Astrocyte (in vitro differentiated cells and primary cell): ENCODE measurements around the gene SUSD3. TPM values are rescaled to one million over a fixed set of nuclear protein-coding genes. Genes with fewer than 3 reads are reported as not detected.

Source experiments
- DNase-seq: peaks from one replicate; pipeline ENCODE4 v3.0.0-alpha.2; 2010; ENCODE audit warnings: low read depth
- FAIRE-seq: peaks from 2 replicates; lab custom pipeline; 2011; peaks lifted over from hg19 to GRCh38; lab: Jason Lieb, UNC
- H2AFZ ChIP-seq: 2 replicates; pipeline ENCODE4 v1.6.0; 2012; ENCODE audit warnings: low read depth, low read length, inconsistent platforms
- H3K27ac ChIP-seq: 2 replicates; pipeline ENCODE4 v1.5.1; 2011; ENCODE audit warnings: low read depth, low read length, inconsistent platforms
- H3K27me3 ChIP-seq: 2 replicates; pipeline ENCODE4 v1.6.0; 2011; ENCODE audit warnings: low read length, inconsistent platforms; ENCODE audit not compliant: insufficient read depth
- H3K36me3 ChIP-seq: 2 replicates; pipeline ENCODE4 v1.5.1; 2011; ENCODE audit warnings: low read length, inconsistent platforms; ENCODE audit not compliant: insufficient read depth
- H3K4me1 ChIP-seq: 2 replicates; pipeline ENCODE4 v1.5.1; 2011; ENCODE audit warnings: low read length, inconsistent platforms; ENCODE audit not compliant: insufficient read depth
- H3K4me2 ChIP-seq: 2 replicates; pipeline ENCODE4 v1.6.0; 2012; ENCODE audit warnings: low read length, inconsistent platforms
- H3K4me3 ChIP-seq: 2 replicates; pipeline ENCODE4 v1.5.1; 2011; ENCODE audit warnings: low read depth, mild to moderate bottlenecking, low read length, inconsistent platforms; ENCODE audit not compliant: insufficient read depth
- H3K79me2 ChIP-seq: 2 replicates; pipeline ENCODE4 v1.6.0; 2012; ENCODE audit warnings: mild to moderate bottlenecking, low read length, inconsistent platforms; ENCODE audit not compliant: insufficient read depth
- H3K9ac ChIP-seq: 2 replicates; pipeline ENCODE4 v1.6.0; 2012; ENCODE audit warnings: mild to moderate bottlenecking, low read length, inconsistent platforms
- H3K9me3 ChIP-seq: 2 replicates; pipeline ENCODE4 v1.5.1; 2012; ENCODE audit warnings: low read depth, mild to moderate bottlenecking, low read length, inconsistent platforms; ENCODE audit not compliant: insufficient read depth
- H4K20me1 ChIP-seq: 2 replicates; pipeline ENCODE4 v1.6.0; 2012; ENCODE audit warnings: low read length, inconsistent platforms; ENCODE audit not compliant: insufficient read depth
- H3K27ac Mint-ChIP-seq: one replicate; pipeline ENCODE4 v1.8.0; 2021; ENCODE audit warnings: mild to moderate bottlenecking, mixed read lengths; ENCODE audit not compliant: unreplicated experiment
- H3K27me3 Mint-ChIP-seq: one replicate; pipeline ENCODE4 v1.8.0; 2021; ENCODE audit warnings: low read depth, mixed read lengths; ENCODE audit not compliant: unreplicated experiment
- H3K36me3 Mint-ChIP-seq: one replicate; pipeline ENCODE4 v1.8.0; 2021; ENCODE audit warnings: low read depth, mixed read lengths; ENCODE audit not compliant: unreplicated experiment
- H3K4me1 Mint-ChIP-seq: one replicate; pipeline ENCODE4 v1.8.0; 2021; ENCODE audit warnings: low read depth, mixed read lengths; ENCODE audit not compliant: unreplicated experiment
- H3K4me3 Mint-ChIP-seq: one replicate; pipeline ENCODE4 v1.8.0; 2021; ENCODE audit warnings: mild to moderate bottlenecking, moderate library complexity, mixed read lengths; ENCODE audit not compliant: unreplicated experiment
- H3K9me3 Mint-ChIP-seq: one replicate; pipeline ENCODE4 v1.8.0; 2021; ENCODE audit warnings: mild to moderate bottlenecking, mixed read lengths; ENCODE audit not compliant: unreplicated experiment
- CTCF ChIP-seq: IDR thresholded peaks from 2 replicates; pipeline ENCODE4 v1.5.1; 2011; ENCODE audit warnings: low read depth, mild to moderate bottlenecking, inconsistent platforms, low read length, moderate library complexity; ENCODE audit not compliant: insufficient read depth
- EZH2 ChIP-seq: IDR thresholded peaks from 2 replicates; pipeline ENCODE4 v1.6.1; 2012; ENCODE audit warnings: mild to moderate bottlenecking, low read length, inconsistent platforms; ENCODE audit not compliant: insufficient read depth
- total RNA-seq: library from RNA; stranded (reverse); gene quantifications from 2 replicates; pipeline ENCODE4 v1.2.1, GENCODE V29; 2021

SUSD3 gene
- total RNA-seq, 1 donor from 2014 or later = not detected

DNA sequence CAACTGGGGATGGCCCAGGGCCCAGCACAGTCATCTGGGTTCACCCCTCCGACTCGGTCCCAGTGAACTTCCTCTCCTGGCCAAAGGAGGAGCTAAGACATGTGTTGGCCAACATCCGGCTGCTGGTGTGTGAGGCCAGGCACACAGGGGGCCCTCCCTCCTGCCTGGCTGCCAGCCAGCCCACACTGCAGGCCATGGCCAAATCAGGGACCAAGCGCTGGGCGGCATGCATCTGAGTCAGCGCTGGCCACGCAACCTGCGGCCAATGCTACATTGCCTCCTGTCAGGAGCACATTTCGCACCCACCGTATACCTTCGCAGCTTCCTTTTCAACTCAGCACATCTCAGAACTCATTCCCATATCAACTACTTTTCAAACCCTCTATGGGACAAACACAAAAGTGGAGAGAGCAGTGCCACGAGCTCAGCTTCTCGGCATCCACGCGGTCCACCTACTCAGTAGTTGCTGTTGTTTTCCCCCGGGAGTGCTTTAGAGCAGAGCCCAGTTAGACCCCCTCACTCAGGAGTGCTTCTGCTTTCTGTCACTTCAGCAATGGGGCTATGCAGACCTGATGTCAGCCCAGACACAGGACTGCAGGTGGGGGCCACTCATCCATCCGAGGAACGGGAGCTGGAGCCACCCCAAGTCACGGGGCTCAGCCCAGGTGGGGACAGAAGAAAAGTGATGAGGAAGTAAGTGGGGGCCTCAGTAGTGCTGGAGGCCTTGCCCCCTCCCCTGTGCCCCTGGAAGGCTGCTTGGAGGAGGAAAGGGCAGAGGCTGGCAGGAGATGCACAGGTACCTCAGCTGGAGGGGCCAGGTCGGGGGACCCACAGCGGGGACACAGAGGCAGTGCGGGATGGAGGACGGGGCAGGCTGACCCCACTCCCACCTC, 61.7 kb downstream of the SUSD3 start:
- Histone ChIP-seq H3K27ac (no peak overlapping the region), H3K9ac (peak overlapping the region; percentile 23), H3K4me3 (no peak overlapping the region), H3K79me2 (no peaks in the 10 kb centered on the region), H3K36me3 (no peaks in the 10 kb centered on the region), H2AFZ (no peak overlapping the region), H4K20me1 (peaks cover 5% of the 10 kb centered on the region), H3K9me3 (no peaks in the 10 kb centered on the region), H3K27me3 (no peaks in the 10 kb centered on the region), H3K4me2 (peak overlapping the region; percentile 64), H3K4me1 (peaks cover 12% of the 10 kb centered on the region)
- Mint-ChIP-seq H3K36me3 (peaks cover 2% of the 10 kb centered on the region), H3K4me3 (no peak overlapping the region), H3K27ac (no peak overlapping the region), H3K4me1 (no peaks in the 10 kb centered on the region), H3K9me3 (no peaks in the 10 kb centered on the region), H3K27me3 (peaks cover 9% of the 10 kb centered on the region)
- FAIRE-seq = peak; percentile 69
- peak; percentile 91 for DNase-seq
- TF ChIP-seq EZH2 (no peak), CTCF (peak; percentile 9)

GRCh38 chr9:93120846-93121315, 62.4 kb downstream of the SUSD3 start:
- no peak overlapping the region for H3K4me3 ChIP-seq
- peaks cover 5% of the 10 kb centered on the region for H4K20me1 ChIP-seq
- no peaks in the 10 kb centered on the region for H3K27me3 ChIP-seq
- Mint-ChIP-seq H3K27ac (no peak overlapping the region), H3K27me3 (peaks cover 9% of the 10 kb centered on the region), H3K4me1 (peaks cover 2% of the 10 kb centered on the region), H3K4me3 (no peak overlapping the region), H3K36me3 (peaks cover 4% of the 10 kb centered on the region), H3K9me3 (no peaks in the 10 kb centered on the region)
- no peak overlapping the region for H3K4me2 ChIP-seq
- FAIRE-seq (no peak), DNase-seq (no peak)
- H3K79me2 ChIP-seq = no peaks in the 10 kb centered on the region
- H3K4me1 ChIP-seq = peaks cover 12% of the 10 kb centered on the region
- H3K9me3 ChIP-seq = no peaks in the 10 kb centered on the region
- H2AFZ ChIP-seq = no peak overlapping the region
- no peak for TF ChIP-seq CTCF
- no peak for TF ChIP-seq EZH2
- no peaks in the 10 kb centered on the region for H3K36me3 ChIP-seq
- no peak overlapping the region for H3K9ac ChIP-seq
- no peak overlapping the region for H3K27ac ChIP-seq
